22Rv1 (cell line): ENCODE measurements around the gene RAF1.

Source experiments
- ZFX ChIP-seq: fragments of 450-650 bp; IDR thresholded peaks from 2 replicates; pipeline ENCODE4 v1.6.1; 2017; ENCODE audit warnings: antibody characterized with exemption, borderline replicate concordance
- TF ChIP-seq, protein P1 (sequence below): fragments of 450-650 bp; IDR thresholded peaks from 2 replicates; pipeline ENCODE4 v1.5.1; 2017; ENCODE audit warnings: mild to moderate bottlenecking

DNA sequence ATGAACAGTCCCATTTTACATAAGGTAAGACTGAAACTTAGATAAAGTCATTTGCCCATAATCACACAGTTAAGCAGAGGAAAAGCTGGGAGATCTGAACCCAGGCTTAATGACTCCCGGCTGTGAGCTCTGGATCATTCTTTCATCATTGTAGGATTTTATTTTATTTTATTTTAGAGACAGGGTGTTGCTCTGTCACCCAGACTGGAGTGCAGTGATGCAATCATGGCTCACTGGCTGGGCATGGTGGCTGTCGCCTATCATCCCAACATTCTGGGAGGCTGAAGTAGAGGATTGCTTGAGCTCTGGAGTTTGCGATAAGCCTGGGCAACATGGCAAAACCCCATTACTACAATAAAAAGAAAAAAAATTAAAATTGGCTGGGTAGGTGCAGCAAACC lies 31.2 kb upstream of the RAF1 start:
- TF ChIP-seq, protein P1, sequence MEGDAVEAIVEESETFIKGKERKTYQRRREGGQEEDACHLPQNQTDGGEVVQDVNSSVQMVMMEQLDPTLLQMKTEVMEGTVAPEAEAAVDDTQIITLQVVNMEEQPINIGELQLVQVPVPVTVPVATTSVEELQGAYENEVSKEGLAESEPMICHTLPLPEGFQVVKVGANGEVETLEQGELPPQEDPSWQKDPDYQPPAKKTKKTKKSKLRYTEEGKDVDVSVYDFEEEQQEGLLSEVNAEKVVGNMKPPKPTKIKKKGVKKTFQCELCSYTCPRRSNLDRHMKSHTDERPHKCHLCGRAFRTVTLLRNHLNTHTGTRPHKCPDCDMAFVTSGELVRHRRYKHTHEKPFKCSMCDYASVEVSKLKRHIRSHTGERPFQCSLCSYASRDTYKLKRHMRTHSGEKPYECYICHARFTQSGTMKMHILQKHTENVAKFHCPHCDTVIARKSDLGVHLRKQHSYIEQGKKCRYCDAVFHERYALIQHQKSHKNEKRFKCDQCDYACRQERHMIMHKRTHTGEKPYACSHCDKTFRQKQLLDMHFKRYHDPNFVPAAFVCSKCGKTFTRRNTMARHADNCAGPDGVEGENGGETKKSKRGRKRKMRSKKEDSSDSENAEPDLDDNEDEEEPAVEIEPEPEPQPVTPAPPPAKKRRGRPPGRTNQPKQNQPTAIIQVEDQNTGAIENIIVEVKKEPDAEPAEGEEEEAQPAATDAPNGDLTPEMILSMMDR: no peak
- TF ChIP-seq ZFX: no peak
